ENCODE measurements around the gene SYT13.

Gene SYT13

GRCh38 chr11:45205978-45206377, 80.2 kb downstream of the SYT13 start:
- Histone ChIP-seq H3K4me1 (ENCODE audit: insufficient read depth, insufficient read length) (peaks cover 25% of the 10 kb centered on the region), H3K27me3 (ENCODE audit: insufficient read depth, insufficient read length) (no peaks in the 10 kb centered on the region), H3K4me3 (ENCODE audit: insufficient read length, low read depth) (no peak overlapping the region), H3K36me3 (ENCODE audit: insufficient read depth, insufficient read length, low read length) (peaks cover 25% of the 10 kb centered on the region), H3K9me3 (ENCODE audit: insufficient read depth, low read length) (no peaks in the 10 kb centered on the region), H3K9ac (ENCODE audit: insufficient read length, low read depth) (no peak overlapping the region)
- TF ChIP-seq ZNF274 (IDR thresholded peaks at IDR 0.05; ENCODE audit: low read depth, low read length) (no peak), SUZ12 (IDR thresholded peaks at IDR 0.05; ENCODE audit: extremely low read depth, insufficient read depth, insufficient read length) (no peak), YY1 (IDR thresholded peaks at IDR 0.05; ENCODE audit: insufficient read depth, insufficient read length) (no peak)
- no peak for DNase-seq (ENCODE audit: low read depth, low spot score)

GRCh38 chr11:45204761-45205160, 81.4 kb downstream of the SYT13 start:
- no peak for DNase-seq (ENCODE audit: low read depth, low spot score)
- H3K27me3 ChIP-seq (ENCODE audit: insufficient read depth, insufficient read length) = no peaks in the 10 kb centered on the region
- no peak for TF ChIP-seq YY1 (IDR thresholded peaks at IDR 0.05; ENCODE audit: insufficient read depth, insufficient read length)
- no peak for TF ChIP-seq SUZ12 (IDR thresholded peaks at IDR 0.05; ENCODE audit: extremely low read depth, insufficient read depth, insufficient read length)
- TF ChIP-seq ZNF274 (IDR thresholded peaks at IDR 0.05; ENCODE audit: low read depth, low read length) = no peak
- no peaks in the 10 kb centered on the region for H3K9me3 ChIP-seq (ENCODE audit: insufficient read depth, low read length)
- peaks cover 19% of the 10 kb centered on the region for H3K4me1 ChIP-seq (ENCODE audit: insufficient read depth, insufficient read length)
- H3K9ac ChIP-seq (ENCODE audit: insufficient read length, low read depth) = no peak overlapping the region
- peaks cover 16% of the 10 kb centered on the region for H3K36me3 ChIP-seq (ENCODE audit: insufficient read depth, insufficient read length, low read length)
- H3K4me3 ChIP-seq (ENCODE audit: insufficient read length, low read depth) = no peak overlapping the region

DNA sequence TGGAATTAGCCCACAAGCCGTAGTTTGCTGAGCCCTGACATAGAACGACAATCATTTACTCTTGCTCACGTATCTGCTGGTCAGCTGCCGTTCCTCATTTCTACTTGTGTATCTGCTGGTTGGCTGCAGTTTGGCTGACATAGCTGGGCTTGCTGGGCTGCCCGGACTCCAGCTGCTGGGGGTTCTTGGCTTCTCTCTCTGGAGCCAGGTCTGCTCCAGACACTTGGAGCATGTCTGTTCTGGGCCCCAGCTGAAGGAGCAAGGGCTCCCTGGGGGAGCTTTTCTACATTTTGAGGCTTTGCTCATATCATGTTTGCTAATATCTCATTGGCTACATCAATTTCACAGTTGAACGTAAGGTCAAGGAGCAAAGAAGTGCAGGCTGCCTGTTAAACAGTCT, 92.4 kb downstream of the SYT13 start:
- H3K36me3 ChIP-seq (ENCODE audit: insufficient read depth, insufficient read length, low read length) = no peaks in the 10 kb centered on the region
- no peak overlapping the region for H3K4me3 ChIP-seq (ENCODE audit: insufficient read length, low read depth)
- no peaks in the 10 kb centered on the region for H3K27me3 ChIP-seq (ENCODE audit: insufficient read depth, insufficient read length)
- peaks cover 13% of the 10 kb centered on the region for H3K9me3 ChIP-seq (ENCODE audit: insufficient read depth, low read length)
- no peaks in the 10 kb centered on the region for H3K4me1 ChIP-seq (ENCODE audit: insufficient read depth, insufficient read length)
- no peak overlapping the region for H3K9ac ChIP-seq (ENCODE audit: insufficient read length, low read depth)
- no peak for DNase-seq (ENCODE audit: low read depth, low spot score)
- TF ChIP-seq SUZ12 (IDR thresholded peaks at IDR 0.05; ENCODE audit: extremely low read depth, insufficient read depth, insufficient read length) (no peak), YY1 (IDR thresholded peaks at IDR 0.05; ENCODE audit: insufficient read depth, insufficient read length) (no peak), ZNF274 (IDR thresholded peaks at IDR 0.05; ENCODE audit: low read depth, low read length) (no peak)
